SHP77 (cell line): Measurements from ENCODE around the gene HIPK4.
"Not testable (repeated sequence)": the region's sequence is repeated elsewhere in the genome, so short reads cannot be mapped to it uniquely, and the experiment has no call there.

Source experiments
- DNase-seq, 2 experiments: peaks; one replicate each; lab custom pipeline; 2025; lab: John Stamatoyannopoulos, UW

HIPK4 gene

GRCh38 chr19:40393894-40394815 is 4.2 kb upstream of the HIPK4 start:
- no peak for DNase-seq

GRCh38 chr19:40392894-40393517 is 3.0 kb upstream of the HIPK4 start:
- peak in 1 of 2 experiments; percentile 44 for DNase-seq

- DNase-seq = no peak
Observed at GRCh38 chr19:40392123-40392522, 2.1 kb upstream of the HIPK4 start.

- DNase-seq = no peak
Observed at GRCh38 chr19:40389404-40390083, 437 bp downstream of the HIPK4 start.

GRCh38 chr19:40388481-40388880 is 1.5 kb downstream of the HIPK4 start:
- DNase-seq = no peak

- no peak for DNase-seq
Observed at GRCh38 chr19:40387155-40387554, 2.8 kb downstream of the HIPK4 start.

- DNase-seq = no peak
Observed at GRCh38 chr19:40383668-40384248, 6.2 kb downstream of the HIPK4 start.

GRCh38 chr19:40381321-40381720 is 8.7 kb downstream of the HIPK4 start:
- DNase-seq = no peak

GRCh38 chr19:40380199-40381037 is 9.6 kb downstream of the HIPK4 start:
- no peak for DNase-seq

- no peak for DNase-seq
Observed at GRCh38 chr19:40379446-40380198, 10.4 kb downstream of the HIPK4 start.

GRCh38 chr19:40378509-40378908 is 11.5 kb downstream of the HIPK4 start:
- DNase-seq = no peak

- no peak for DNase-seq
Observed at GRCh38 chr19:40377876-40378385, 12.1 kb downstream of the HIPK4 start.

- DNase-seq = no peak
Observed at GRCh38 chr19:40376286-40376862, 13.6 kb downstream of the HIPK4 start.

GRCh38 chr19:40374084-40374483 is 15.9 kb downstream of the HIPK4 start:
- DNase-seq = no peak

GRCh38 chr19:40371802-40372122 is 18.2 kb downstream of the HIPK4 start:
- DNase-seq = no peak

- DNase-seq = no peak
Observed at GRCh38 chr19:40370997-40371801, 18.8 kb downstream of the HIPK4 start.

GRCh38 chr19:40370253-40370652 is 19.7 kb downstream of the HIPK4 start:
- not testable (repeated sequence) for DNase-seq

- no peak for DNase-seq
Observed at GRCh38 chr19:40369797-40370196, 20.2 kb downstream of the HIPK4 start.
